ENCODE results near the gene RHBDD1.

Gene RHBDD1

DNA sequence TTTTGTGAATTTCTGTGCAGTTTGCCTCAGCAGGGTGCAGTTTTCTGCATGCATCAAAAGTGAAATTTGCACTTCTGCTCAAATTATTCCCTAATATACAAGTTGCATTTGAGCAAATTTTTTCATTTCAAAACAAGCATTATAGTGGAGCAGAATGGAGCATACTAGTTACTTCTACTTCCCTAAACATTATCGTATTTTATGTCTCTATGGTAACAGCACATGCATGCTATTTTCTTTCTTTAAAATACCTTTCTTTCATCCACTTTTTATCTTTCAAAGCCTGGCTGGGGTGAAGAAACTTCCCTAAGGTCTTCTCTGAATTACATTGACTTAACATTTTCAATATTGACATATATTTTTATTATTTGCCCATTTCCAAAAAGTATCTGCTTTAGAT, 11.2 kb downstream of the RHBDD1 start:
- DNase-seq, result no peak

- no peak for DNase-seq
Measured at GRCh38 chr2:226847511-226847910, 11.7 kb downstream of the RHBDD1 start.

DNA sequence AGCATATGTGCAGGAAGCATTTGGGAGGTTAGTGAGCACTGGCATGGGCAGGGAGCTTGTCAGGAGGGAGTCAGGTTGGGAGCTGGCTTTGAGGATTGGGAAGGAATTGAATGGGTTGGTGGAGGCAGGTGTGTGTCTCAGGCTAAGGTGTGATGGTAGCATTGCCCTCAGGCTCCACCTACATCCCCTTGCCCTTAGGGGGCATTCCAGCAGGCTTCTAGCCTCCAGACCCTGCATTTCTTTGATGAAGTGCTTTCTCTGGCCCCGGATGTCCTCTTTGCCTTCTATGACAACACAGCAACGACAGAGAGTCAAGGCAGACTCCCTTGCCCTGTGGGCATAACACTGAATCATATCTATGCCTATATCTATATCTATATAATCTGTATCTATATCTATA, 13.5 kb downstream of the RHBDD1 start:
- no peak for DNase-seq

GRCh38 chr2:226850024-226850423, 14.2 kb downstream of the RHBDD1 start:
- no peak for DNase-seq

DNA sequence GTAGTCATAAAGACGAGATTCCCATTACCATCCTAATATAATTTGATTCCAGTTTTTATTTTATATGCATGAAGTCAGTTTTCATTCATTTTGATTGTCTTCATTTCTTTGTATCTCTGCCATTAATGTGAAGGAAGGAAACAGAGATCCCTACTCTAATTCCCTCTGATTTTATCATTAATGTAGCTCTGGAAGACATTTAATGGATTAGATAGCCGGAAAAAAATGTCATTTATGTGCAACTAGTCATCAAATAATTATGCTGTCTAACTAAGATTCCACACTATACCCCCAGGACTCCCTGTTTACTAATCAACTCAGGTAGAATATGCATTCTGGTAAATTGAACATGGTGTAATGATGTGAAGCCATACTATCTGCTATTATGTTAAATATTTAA, 19.9 kb downstream of the RHBDD1 start:
- DNase-seq, result no peak

DNA sequence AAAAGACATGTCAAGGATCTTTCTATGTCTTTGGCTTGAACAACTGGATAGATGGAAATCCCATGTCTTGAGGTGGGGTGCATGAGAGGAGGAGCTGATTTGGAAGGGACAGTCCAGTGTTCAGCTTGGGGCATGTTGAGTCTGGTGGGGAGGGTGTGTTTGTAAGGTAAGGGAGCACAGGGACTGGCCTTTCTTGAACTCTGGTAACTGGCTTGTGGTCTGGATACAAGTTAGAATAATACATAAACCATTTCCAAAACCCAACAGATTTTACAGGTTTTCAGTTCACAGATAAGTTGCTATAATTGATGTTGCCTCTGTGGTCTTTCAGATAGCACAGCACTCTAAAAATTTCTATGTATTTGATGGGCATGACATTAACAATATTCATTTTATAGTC, 24.2 kb downstream of the RHBDD1 start:
- no peak for DNase-seq

GRCh38 chr2:226862623-226863022, 26.8 kb downstream of the RHBDD1 start:
- DNase-seq, result no peak

- DNase-seq, result no peak
Measured at GRCh38 chr2:226865273-226865672, 29.4 kb downstream of the RHBDD1 start.

DNA sequence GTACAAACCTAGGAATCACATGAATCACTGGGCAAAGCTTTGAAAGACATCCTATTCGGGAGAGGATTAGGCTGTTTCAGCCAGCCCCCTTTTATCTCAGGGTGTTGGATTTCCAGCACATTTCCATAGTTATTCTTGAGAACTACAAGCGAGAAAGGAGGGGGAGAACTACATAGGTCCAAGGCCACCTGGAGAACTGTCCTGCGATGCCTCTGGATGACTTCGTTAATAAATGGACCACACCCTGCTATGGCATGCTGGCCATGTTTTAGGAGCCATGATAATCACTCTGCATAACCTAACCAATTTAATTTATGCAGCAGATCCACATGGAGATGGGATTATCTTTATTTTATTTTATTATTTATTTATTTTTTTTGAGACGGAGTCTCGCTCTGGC, 29.9 kb downstream of the RHBDD1 start:
- no peak for DNase-seq

- DNase-seq, result no peak
Measured at GRCh38 chr2:226868331-226869162, 32.7 kb downstream of the RHBDD1 start.

DNA sequence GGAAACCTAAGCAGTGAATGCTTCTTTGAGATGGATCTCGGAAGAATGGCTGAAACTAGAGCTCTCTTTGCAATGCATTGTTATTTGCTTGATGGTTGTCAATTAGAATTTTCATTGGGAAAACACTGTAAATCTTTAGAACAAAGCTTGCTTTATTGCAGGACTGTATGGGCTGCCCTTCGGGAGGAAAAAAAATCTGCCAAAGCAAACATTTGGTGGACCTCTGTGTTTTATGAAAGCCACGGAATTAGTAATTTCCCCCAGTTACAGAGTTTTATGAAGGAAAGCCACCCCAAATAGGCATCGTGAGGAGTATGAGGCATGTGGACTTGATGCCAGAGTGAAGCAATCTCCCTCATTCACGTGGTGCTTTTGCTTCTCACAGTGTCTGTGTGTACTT, 33.5 kb downstream of the RHBDD1 start:
- no peak for DNase-seq

- no peak for DNase-seq
Measured at GRCh38 chr2:226873051-226873620, 37.3 kb downstream of the RHBDD1 start.

DNA sequence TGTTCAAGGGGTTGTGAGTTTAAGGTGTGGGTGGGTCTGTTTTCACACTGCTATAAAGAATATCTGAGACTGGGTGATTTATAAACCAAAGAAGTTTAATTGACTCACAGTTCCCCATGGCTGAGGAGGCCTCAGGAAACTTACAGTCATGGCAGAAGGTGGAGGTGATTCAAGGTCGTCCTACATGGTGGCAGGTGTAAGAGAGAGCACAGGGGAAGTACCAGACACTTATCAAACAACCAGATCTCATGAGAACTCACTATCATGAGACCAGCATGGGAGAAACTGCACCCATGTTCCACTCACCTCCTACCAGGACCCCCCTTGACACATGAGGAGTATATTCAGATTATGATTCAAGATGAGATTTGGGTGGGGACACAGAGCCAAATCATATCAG, 38.0 kb downstream of the RHBDD1 start:
- DNase-seq, result no peak

- no peak for DNase-seq
Measured at GRCh38 chr2:226874749-226875148, 38.9 kb downstream of the RHBDD1 start.

DNA sequence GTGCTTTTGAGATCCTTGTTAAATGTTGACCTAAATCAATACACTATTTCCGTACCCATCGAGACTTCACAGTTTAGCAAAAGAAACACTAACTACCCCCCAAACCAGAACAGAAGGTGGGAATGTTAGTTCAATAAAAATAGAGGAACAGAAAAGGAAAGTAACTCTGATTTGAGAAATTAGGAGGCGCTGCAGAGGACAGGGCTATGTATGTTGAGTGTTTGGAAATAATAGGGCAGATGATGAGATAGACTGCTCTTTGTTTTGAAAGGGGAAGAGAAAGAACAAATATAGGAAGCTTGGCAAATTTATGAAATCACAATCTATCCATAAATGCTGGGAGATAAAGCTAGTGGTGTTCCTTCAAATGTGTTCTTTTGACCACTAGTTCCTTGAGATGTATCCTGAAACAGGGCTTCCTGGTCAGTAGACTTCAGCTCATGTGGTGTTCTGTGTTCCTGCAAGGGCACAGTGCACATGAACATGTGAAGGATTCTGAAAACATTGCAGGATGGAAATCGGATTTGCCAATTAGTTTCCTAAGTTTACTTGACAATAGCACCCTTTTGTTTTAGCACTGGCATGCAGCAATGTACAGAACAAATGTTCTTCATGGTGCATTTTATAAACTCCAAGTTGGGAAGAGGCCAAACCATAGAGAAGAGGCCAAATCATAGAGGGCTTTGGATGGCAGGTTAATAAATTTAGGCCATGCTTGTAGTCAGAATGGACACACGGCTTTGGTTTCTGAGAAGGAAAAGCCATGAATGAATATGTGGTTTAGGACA, 39.8 kb downstream of the RHBDD1 start:
- DNase-seq, result no peak

DNA sequence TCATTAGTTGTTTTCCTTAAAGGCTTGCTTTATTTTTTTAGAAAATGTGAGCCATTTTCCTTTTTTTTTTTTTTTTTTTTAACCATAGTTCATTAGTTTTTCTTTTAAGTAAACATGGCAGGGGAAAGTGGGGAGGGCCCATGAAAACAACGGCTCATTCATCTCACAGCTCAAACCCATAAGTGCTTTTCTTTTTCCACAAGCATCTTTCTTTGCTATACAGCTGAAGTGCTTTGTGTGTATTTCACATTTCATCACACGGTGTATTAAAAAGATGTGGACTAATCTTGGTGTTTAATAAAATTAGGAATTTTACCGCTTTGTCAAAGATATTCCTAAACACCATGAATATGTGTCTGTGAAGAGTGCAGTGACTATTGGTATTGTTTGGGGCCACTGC, 41.6 kb downstream of the RHBDD1 start:
- no peak for DNase-seq

- no peak for DNase-seq
Measured at GRCh38 chr2:226881287-226881686, 45.4 kb downstream of the RHBDD1 start.

DNA sequence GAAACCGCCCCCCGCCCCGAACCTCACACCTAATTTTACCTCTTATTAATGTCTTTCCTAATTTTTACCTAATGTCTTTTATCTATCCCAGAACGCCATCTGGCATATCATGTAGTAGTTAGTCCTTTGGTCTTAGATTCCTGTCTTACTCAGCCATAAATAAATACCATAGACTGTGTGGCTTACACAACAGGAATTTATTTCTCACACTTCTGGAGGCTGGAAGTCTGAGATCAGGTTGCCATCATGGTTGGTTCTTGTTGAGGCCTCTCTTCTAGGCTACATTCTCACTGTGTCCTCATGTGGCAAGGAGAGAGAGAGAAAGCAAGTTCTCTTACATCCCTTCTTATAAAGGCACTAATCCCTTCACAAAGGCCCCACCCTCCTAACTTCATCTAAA, 46.8 kb downstream of the RHBDD1 start:
- DNase-seq, result no peak

- DNase-seq, result no peak
Measured at GRCh38 chr2:226883296-226883795, 47.5 kb downstream of the RHBDD1 start.

DNA sequence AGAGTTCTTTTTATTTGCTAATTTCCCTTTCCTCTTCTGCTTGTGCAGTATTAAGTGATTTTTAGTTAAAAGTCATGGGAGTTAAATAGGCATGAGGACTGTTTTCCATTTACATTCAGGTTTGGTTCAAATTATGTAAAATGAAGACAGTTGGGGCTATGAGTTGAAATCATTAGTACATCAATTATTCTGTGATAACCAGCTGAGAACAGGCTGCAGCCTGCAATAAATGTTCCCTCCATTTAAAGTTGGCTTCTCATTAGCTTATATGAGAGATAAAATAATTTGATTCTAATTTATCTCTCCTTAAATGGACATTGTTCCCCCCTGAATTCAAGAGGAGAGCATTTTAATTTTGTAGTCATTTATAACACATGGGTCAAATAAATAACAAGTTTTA, 48.3 kb downstream of the RHBDD1 start:
- no peak for DNase-seq

DNA sequence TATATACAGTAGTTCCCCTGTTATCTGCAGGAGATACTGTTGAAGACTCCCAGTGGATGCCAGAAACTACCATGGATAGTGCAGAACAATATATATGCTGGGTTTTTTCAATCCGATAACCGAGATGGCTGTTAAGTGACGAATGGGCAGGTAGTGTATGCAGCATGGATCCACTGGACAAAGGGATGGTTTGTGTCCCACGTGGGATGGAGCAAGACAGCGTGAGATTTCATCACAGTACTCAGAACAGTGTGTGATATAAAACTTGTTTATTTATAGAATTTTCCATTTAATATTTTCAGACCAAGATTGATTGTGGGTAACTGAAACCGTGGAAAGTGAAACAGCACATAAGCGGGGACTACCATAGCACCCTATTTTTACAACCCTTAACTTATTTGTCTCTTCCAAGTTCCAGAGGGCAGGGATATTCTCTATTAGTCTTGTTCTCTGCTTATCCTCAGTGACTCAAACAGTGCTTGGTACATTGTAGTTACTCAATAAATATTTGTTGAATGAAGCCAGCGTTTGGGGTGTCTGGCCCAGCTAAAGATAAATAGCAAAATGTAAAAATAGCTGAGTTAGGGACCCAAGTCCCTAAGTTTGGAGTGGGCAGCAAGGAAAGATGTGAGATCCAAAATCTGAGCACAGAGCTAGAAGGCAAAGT, 50.0 kb downstream of the RHBDD1 start:
- DNase-seq, result no peak

GRCh38 chr2:226887940-226888339, 52.1 kb downstream of the RHBDD1 start:
- DNase-seq, result no peak

GRCh38 chr2:226888378-226888965, 52.6 kb downstream of the RHBDD1 start:
- DNase-seq, result no peak
